GM23338 (cell line): ENCODE measurements around the gene VEPH1.

Experiments used
- CREB1 ChIP-seq: fragments of 250-450 bp; sonication (Bioruptor Pico); IDR thresholded peaks from 2 replicates; pipeline ENCODE4 v1.5.0; 2020; ENCODE audit warnings: low read depth, mild to moderate bottlenecking, moderate library complexity
- EZH2 ChIP-seq: fragments of 200-600 bp; sonication (generic); IDR thresholded peaks from one replicate; pipeline ENCODE4 v1.8.0; 2017; ENCODE audit warnings: antibody characterized with exemption, mild to moderate bottlenecking, low read depth; ENCODE audit not compliant: unreplicated experiment
- EZH2phosphoT487 ChIP-seq: fragments of 200-600 bp; sonication (generic); IDR thresholded peaks from one replicate; pipeline ENCODE4 v1.8.1; 2018; ENCODE audit warnings: antibody characterized with exemption; ENCODE audit not compliant: unreplicated experiment
- POLR2AphosphoS5 ChIP-seq: IDR thresholded peaks from 2 replicates; pipeline ENCODE4 v1.6.1; 2016; ENCODE audit warnings: antibody characterized with exemption, low read depth
- REST ChIP-seq: IDR thresholded peaks from one replicate; pipeline ENCODE4 v1.6.1; 2018; ENCODE audit warnings: antibody characterized with exemption; ENCODE audit not compliant: unreplicated experiment
- TF ChIP-seq, protein P1 (sequence below), 2 experiments: fragments of 200-600 bp in 1 of 2; sonication (generic) in 1 of 2; conservative IDR thresholded peaks; 2 replicates each; pipeline versions ENCODE4 v1.5.1 to v1.6.1; 2016 to 2017; ENCODE audit warnings: antibody characterized with exemption in 2 of 2, low read depth in 2 of 2, mild to moderate bottlenecking in 2 of 2, moderate library complexity in 1 of 2

DNA sequence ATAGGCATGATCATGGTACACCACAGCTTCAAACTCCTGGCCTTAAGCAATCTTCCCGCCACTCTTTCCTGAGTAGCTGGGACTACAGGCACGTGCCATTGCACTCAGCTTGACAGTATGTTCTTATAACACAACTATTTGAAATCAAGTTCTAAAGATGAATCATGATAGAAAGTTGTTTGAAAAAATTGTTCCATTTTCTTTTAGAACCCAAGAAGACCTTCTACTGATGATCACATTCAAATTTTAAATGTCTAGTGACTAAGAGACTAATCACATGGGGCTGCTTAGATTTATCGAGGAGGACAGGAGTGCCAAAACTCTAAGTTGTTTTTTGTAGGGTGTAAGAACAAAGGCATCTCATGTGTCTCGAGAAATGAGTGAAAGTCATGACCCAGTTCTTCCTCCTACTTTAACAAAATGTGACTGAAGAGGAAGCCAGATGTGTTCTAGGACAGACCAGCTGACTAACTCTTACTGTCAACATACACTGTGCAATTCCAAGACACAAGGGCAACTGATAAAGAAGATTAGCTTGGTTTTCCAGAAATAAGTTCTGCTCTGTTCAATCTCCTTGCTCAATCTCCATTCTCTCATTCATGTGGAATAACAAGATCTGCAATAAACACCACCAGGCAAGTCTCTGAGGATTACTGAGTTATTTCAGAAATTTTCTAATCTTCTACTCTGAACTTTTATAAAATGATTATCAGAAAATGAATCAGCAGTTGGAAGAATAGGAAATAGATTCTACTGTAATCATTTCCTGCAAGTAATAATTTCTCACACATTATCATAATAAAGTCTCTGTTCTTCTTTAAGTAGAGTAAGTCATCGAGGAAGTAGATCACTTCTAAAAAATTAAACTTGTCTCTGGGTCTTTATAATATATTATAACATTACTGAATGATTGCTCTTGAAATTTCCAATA is 220.7 kb downstream of the VEPH1 start:
- no peak for TF ChIP-seq EZH2
- TF ChIP-seq, protein P1, sequence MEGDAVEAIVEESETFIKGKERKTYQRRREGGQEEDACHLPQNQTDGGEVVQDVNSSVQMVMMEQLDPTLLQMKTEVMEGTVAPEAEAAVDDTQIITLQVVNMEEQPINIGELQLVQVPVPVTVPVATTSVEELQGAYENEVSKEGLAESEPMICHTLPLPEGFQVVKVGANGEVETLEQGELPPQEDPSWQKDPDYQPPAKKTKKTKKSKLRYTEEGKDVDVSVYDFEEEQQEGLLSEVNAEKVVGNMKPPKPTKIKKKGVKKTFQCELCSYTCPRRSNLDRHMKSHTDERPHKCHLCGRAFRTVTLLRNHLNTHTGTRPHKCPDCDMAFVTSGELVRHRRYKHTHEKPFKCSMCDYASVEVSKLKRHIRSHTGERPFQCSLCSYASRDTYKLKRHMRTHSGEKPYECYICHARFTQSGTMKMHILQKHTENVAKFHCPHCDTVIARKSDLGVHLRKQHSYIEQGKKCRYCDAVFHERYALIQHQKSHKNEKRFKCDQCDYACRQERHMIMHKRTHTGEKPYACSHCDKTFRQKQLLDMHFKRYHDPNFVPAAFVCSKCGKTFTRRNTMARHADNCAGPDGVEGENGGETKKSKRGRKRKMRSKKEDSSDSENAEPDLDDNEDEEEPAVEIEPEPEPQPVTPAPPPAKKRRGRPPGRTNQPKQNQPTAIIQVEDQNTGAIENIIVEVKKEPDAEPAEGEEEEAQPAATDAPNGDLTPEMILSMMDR (conservative IDR thresholded peaks at IDR 0.05; ENCODE audit: low read depth in 2 of 2), result no peak
- TF ChIP-seq POLR2AphosphoS5, result no peak
- TF ChIP-seq EZH2phosphoT487, result no peak
- no peak for TF ChIP-seq CREB1 (CRISPR knock-in tag)
- TF ChIP-seq REST, result no peak
